GM18861 (cell line): Measurements from ENCODE around the gene CD8B2.
"Not testable (repeated sequence)": the region's sequence is repeated elsewhere in the genome, so short reads cannot be mapped to it uniquely, and the experiment has no call there.

Experiments
- ATAC-seq: cut with Tn5 transposase; IDR thresholded peaks from one replicate; pipeline ENCODE4 v1.9.1; 2021; ENCODE audit not compliant: unreplicated experiment

CD8B2 gene

GRCh38 chr2:106547164-106547903 is 60.2 kb downstream of the CD8B2 start:
- no peak for ATAC-seq

GRCh38 chr2:106551417-106552130 is 64.4 kb downstream of the CD8B2 start:
- ATAC-seq, result no peak

GRCh38 chr2:106552921-106553320 is 65.8 kb downstream of the CD8B2 start:
- ATAC-seq, result no peak

DNA sequence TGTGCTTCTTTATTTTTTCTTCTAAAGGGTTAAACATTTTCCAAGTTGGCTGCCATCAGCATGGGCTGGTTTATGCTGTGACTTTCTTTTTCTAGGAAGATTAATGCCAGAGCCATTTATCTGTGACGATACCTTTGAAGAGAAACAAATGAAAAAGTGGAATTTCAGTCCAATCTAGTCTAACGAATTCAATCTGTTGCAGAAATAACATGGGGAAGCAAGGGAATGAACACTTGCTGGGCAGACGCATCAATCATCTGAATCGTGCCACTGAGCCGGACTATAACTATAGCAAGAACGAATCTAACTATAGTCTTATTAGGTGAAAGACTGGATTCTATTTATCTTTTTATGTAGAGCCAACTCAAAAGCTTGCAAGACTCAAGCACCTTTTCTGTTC is 66.2 kb downstream of the CD8B2 start:
- ATAC-seq, result no peak

GRCh38 chr2:106554411-106554810 is 67.2 kb downstream of the CD8B2 start:
- ATAC-seq, result no peak

DNA sequence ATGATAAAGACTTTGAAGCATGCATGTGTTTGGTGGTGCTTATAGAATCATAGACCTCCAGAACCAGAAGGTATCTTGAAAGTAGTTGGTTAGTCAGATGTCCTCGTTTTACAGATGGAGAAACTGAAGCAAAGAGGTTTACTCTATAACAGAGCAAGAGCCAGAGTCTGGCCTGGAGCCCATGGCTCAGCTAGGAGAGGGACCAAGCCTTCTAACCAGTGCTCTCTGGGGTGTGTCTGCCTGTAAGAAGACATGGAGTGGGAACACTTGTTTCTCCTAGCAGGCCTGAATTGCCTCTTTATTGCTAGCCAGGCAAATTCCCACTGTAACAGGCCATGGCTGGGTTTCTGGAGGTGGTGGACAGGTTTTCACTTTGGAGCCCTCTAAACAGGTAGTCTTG is 67.9 kb downstream of the CD8B2 start:
- ATAC-seq, result no peak

- ATAC-seq, result not testable (repeated sequence)
These were observed 72.6 kb downstream of the CD8B2 start for GRCh38 chr2:106559786-106560185.

DNA sequence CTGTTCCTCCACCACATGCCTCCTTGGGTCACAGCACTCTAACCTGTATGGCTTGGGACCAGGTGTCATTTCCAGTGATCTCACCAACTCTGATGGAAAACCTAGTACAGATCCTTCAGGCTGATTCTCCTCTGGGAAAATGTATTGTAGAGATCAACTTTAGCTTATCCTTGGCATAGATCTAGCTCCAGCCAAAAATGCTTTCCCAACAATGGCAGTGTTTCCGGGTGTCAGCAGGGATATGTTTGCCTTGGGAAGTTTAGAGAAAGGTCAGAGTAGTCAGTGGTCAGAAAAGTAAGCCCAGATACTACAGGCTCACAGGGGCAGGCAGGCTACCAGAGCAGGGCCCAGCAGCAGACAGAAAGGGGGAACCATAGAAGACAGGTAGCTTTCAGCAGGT is 73.6 kb downstream of the CD8B2 start:
- ATAC-seq, result no peak

- no peak for ATAC-seq
These were observed 74.2 kb downstream of the CD8B2 start for GRCh38 chr2:106561356-106561755.

GRCh38 chr2:106561803-106562202 is 74.6 kb downstream of the CD8B2 start:
- ATAC-seq, result no peak

DNA sequence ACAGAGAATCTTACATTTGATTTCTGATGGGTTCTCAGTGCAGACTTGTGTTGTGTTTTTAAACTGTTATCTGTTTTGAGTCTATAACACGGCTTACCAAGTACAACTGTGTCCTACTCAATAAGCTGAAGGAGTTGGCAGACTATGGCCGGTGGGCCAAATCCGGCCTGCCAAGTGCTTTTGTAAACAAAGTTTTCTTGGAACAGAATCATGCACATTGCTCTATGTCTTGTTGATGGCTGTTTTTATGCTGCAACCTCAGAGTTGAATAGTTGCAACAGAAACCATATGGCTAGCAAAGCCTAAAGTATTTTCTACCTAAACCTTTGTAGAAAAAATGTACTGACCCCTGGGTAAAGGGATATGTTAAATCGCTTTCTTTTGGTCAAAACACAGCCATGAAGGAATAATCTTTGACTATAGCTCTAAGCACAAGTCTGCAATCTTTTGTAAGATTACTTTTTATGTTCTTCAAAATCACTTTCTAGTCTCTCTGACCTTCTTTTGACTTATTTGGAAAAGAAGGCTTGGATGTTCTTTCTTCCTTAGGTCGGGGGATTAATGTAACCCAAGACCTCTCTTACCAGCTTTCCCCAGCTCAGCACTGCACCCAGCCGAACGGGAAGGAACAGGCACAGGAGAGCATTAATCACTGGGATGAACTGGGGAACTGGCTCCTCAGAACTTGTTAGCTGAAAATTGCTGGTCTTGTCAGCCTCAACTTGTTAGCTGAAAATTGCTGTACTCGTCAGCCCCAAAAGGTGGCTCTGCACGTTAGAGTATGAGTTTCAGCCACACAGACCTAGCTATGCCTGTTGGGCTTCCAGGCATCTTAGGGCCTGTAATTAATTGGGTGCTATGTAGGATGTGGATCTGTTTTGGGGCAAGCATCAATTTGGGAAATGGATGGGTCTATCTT is 75.4 kb downstream of the CD8B2 start:
- no peak for ATAC-seq

DNA sequence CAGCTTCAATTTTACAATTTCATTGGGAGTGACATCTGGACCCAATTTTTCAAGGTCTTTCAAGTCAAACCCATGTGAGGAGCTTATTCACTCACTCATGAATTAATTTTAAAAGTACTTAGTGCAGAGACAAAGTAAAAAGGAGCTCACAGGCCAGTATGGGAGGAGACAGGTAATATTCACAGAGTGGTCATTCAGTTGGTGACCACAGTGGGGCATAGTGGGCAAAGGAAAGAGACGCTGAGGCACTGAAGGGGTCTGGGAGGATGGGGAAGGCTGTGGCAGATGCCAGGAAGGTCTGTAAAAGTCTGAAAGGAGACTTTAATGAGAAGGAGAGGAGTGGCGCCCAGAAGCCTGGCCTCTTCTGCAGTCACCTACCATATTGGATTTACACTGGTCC is 76.0 kb downstream of the CD8B2 start:
- no peak for ATAC-seq

- ATAC-seq, result no peak
These were observed 78.4 kb downstream of the CD8B2 start for GRCh38 chr2:106565599-106565998.

GRCh38 chr2:106566050-106566449 is 78.9 kb downstream of the CD8B2 start:
- no peak for ATAC-seq

DNA sequence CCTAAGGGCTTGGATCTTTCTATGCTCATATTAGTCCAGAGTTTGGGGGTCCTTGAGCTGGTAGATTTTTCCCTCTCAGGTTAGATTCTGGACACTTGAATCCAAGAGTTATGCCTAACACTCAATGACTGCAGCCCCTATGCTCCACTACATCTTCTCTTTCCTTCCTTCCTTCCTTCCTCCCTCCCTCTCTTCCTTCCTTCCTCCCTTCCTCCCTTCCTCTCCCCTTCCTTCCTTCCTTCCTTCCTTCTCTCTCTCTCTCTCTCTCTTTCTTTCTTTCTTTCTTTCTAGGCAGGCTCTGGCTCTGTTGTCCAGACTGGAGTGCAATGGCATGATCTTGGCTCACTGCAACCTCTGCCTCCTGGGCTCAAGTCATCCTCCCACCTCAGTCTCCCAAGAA is 79.3 kb downstream of the CD8B2 start:
- not testable (repeated sequence) for ATAC-seq

- ATAC-seq, result no peak
These were observed 83.2 kb downstream of the CD8B2 start for GRCh38 chr2:106570316-106570715.
